G401.6 (cell line): ENCODE data around the gene LIMS4.
"Not testable (repeated sequence)": the region's sequence is repeated elsewhere in the genome, so short reads cannot be mapped to it uniquely, and the experiment has no call there.

ENCODE experiments used
- FAIRE-seq: peaks from 2 replicates; lab custom pipeline; 2012; peaks lifted over from hg19 to GRCh38; lab: Jason Lieb, UNC

The LIMS4 gene

DNA sequence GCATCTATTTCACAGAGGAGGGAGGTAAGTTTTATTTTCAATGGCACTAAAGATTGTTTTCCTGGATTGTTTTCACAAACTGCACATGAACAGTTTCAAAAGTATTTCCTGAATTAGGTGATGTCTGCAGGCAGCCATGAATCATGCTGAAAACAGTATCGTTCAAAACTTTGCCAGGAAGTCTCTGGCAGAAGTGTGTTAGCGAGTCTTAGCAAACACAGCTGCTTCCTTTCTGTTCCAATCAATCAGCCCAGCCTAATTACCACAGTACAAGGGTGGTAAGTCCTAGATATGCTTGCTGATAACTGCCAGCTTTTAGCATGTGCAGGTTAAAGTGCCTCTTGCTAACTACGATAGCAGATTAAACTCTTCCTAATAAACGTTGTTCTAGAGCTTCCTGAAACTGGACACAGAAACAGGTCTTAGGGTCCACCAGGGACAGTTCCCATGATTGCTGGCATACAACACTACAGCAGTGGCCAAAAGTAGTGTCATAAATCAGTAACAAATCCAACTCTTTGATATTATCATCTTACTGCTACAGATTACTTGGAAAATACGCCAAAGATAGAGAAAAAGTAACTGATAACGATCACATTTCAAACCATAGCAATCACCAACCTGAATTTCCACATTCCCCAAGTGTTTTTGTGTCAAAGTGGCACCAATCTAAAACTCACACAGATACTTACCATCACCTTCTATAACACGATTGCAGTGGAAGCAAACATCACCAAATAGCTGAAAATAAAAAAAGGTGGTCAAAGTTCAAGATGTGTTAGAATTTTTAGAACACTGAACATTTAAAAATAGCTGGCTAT is 23.3 kb downstream of the LIMS4 start:
- not testable (repeated sequence) for FAIRE-seq

DNA sequence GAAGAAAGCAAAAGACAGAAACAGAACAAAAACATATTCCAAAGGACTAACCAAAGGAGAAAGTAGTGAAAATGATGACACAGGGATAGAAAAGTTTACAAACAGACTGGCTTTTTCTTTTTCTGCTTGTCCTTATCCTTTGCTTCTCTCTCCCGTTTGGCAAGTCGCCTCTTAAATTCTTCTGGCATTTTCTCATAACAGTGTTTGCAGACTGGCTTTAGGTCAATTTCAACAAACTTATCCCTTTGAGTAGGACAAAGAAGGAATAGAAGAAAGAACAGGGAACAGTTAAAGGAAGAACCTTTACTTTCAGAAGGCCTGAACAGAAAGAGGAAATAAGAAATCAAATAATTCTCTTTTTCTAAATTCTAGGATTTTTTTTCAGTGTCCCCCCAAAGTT is 26.0 kb downstream of the LIMS4 start:
- not testable (repeated sequence) for FAIRE-seq

DNA sequence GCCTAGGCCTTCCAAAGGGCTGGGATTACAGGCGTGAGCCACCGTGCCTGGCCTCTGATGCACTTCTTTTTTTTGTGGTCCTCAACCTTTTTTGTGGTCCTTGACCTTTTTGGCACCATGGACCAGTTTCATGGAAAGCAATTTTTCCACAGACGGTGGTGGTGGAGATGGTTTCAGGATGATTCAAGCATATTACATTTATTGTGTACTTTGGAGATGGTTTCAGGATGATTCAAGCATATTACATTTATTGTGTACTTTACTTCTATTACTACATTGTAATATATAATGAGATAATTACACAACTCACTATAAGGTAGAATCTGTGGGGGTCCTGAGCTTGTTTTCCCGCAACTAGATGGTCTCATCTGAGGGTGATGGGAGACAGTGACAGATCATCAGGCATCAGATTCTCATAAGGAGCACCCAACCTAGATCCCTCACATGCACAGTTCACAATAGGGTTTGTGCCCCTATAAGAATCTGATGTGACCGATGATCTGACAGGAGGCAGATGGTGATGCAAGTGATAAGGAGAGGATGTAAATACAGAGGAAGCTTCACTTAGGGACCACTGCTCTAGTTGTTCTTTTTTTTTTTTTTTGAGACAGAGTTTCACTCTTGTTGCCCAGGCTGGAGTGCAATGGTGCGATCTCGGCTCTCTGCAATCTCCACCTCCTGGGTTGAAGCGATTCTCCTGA is 29.2 kb downstream of the LIMS4 start:
- not testable (repeated sequence) for FAIRE-seq

DNA sequence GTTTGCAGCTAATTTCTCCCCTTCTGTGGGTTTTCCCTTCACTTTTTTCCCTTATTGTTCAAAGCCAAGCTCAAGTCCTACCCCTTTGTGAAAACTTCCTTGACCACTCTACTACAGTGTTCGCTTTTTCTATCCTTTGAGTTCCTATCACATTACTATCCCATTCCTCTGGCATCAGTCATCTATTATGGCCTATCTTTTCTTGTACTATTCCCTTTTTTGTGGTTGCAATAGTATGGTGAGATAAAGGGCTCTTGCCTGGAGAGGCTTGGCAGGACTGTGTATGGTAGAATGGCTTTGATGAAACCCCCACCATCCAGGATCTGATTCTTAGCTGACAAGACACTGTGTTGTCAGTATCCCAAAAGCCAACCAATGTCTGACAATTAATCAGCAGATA is 30.7 kb downstream of the LIMS4 start:
- not testable (repeated sequence) for FAIRE-seq

GRCh38 chr2:110434565-110434964 is 38.1 kb downstream of the LIMS4 start:
- FAIRE-seq: not testable (repeated sequence)

DNA sequence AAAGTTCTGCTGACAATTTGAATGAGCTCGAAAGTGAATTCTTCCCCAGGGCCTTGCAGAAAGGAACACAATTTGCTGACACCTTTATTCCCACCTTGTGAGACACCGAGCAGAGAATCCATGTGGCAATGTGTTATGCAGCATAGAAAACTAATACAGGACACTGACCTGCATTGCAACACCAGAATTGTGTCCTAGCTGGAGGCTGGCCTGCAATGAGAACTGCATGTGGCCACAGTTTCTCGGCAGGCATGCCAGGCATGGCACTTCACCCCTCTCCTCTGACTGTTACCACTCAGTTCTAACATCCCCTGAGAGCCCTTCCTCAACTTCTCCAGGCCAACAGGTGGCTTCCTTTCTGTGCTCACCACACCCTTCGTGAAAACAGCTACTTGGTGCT is 46.9 kb downstream of the LIMS4 start:
- FAIRE-seq: not testable (repeated sequence)

DNA sequence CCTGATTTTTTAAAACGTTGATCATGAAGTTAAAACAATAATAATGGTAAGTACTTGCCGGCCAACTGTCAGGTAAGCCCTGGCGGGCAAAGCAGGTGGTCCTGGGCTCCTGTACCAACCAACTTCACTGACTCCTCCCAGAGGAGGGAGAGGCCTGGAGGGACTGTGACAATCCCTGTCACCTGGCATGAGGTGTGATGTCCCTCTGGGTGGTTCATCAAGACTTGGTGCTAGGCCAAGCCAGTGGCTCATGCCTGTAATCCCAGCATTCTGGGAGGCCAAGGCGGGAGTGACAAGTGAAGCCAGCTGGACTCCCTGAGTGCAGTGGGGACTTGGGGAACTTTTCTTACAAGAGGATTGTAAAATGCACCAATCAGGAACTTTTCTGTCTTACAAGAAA is 48.2 kb downstream of the LIMS4 start:
- not testable (repeated sequence) for FAIRE-seq

DNA sequence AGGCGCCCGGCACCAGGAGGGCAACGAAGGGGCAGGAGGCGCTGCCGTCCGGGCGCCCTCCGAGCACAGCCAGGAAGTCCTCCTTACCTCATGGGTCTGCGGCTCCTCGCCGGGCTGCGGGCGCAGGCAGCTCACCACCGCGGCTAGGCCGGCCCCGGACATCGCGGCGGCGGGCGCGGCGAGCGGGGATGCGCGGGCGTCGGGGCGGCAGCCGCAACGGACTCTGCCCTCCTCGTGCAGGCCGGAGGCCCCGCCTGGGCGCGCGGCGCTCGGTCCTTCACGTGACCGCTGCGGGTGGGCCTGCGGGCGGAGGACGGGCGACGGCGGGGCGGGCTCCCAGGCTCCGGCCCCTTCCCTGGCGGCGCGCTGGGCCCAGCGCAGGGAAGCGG is 49.0 kb downstream of the LIMS4 start:
- not testable (repeated sequence) for FAIRE-seq

DNA sequence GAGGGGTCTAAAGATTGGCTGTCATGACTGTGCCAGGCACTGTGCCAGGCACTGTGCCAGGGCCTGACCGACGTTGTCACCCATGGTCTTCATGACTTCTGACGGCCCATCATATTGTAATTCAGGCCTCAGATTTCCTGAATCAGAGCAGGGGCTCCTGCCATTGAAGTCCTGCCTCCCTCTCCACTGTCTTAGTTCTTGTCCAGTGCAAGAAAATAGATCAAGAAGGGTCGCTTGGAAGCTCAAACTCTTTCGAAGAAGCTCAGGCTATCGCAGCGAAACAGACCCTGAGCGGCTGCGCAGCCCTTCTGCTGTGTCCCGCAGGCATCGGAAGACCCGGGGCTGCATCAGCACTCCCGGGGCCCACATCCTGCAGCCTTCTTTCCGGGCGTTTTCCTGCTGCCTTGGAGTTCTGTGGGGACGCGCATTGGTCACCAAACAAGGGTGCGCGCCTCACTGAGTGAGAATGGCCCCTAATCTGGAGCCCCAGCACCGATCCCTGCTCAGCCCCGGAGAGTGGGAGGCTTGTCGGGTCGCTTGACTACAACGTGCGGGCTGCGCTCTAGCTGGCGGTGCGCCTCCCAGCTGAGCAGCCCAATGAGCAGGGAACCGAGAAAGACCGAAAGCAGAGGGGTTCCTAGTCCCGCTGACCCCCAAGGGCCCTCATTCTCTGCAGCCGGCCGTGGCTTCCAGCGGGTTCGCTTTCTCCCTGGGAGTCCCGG is 49.6 kb downstream of the LIMS4 start:
- FAIRE-seq: not testable (repeated sequence)

GRCh38 chr2:110420641-110421354 is 51.8 kb downstream of the LIMS4 start:
- FAIRE-seq: not testable (repeated sequence)

DNA sequence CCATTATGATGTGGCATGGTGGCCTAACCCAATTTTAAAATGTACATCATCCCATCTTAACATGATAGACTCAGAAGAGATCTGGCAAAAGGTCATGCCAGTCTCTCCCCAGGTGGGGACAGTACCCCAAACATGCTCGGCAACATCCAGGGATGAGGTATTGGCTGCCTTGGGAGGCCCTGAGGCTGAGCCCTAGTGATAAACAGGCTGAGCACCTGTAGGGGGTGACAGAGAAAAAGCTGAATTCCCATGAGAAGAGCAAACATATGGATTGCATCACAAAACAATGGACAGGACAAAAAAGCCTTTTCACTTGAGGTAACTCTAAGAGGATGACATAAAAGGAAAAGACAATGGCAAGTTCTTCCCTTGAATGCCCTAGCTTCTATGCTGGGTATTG is 65.5 kb downstream of the LIMS4 start:
- FAIRE-seq: not testable (repeated sequence)

GRCh38 chr2:110404988-110405387 is 67.6 kb downstream of the LIMS4 start:
- FAIRE-seq: not testable (repeated sequence)

DNA sequence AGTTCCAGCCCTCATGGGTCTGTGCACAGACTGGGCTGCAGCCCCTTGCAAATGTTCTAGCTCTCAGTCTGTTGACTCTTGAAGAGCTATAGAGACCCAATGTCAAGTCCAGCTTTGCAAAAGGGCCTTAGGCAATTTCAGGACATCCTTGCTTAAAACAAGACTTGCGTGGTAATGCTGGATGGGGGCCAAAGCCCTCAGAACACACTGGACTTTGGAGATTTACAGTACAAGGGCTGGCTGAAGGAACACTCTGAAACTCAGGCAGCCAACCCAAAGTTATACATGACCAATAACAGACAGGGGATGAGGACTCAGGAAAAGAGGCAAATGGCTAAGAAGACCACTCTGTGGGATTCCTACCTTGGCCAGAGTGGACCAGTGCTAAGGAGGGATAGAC is 68.4 kb downstream of the LIMS4 start:
- FAIRE-seq: not testable (repeated sequence)

GRCh38 chr2:110401001-110401618 is 71.5 kb downstream of the LIMS4 start:
- FAIRE-seq: not testable (repeated sequence)

- FAIRE-seq: not testable (repeated sequence)
Measured at GRCh38 chr2:110399378-110399777, 73.2 kb downstream of the LIMS4 start.

- FAIRE-seq: not testable (repeated sequence)
Measured at GRCh38 chr2:110395990-110396389, 76.6 kb downstream of the LIMS4 start.
